GM12874 (cell line): ENCODE measurements around the gene ANHX.

Source experiments
- TF ChIP-seq, protein P1 (sequence below): IDR thresholded peaks from 2 replicates; pipeline ENCODE4 v1.5.1; 2011; ENCODE audit warnings: low read depth, mild to moderate bottlenecking, control low read depth, low read length, moderate library complexity; ENCODE audit not compliant: insufficient read depth

Gene ANHX

DNA sequence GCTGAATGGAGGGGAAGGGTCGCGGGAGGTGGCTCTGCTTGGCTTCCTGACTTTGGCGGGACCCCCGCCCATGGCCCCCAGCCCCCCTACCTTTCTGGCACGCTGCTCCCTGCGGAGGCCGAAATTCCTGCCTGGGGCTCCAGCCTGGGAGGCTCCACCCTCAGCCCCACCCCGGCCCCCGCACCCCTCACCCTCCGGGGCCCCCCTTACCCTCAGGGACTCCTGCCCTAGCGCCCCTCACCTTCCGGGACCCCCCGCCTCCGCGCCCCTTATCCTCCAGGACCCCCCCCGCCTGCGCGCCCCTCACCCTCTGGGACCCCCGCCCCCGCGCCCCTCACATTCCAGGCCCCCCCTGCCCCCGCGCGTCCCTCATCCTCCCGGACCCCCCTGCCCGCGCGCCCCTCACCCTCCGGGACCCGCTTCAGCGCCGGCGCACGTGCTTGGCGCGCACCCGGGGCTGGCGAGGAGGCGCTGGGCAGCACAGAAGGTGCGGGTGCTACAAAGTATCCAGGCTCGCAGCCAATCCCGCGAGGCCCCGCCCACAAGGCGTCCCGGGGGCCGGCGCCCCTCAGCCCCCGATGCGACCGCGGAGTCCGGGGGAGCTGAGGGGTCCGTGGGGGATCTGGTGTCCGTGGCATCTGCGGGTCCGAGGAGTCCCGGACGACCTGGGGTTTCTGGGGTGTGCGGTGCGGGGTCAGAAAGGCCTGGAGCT, at the start of gene ANHX:
Gene ANHX (minus strand): TSS at position 477 of the 712 bp plus-strand sequence. CDS start 1,521 bp downstream, outside the sequence.
- TF ChIP-seq, protein P1, sequence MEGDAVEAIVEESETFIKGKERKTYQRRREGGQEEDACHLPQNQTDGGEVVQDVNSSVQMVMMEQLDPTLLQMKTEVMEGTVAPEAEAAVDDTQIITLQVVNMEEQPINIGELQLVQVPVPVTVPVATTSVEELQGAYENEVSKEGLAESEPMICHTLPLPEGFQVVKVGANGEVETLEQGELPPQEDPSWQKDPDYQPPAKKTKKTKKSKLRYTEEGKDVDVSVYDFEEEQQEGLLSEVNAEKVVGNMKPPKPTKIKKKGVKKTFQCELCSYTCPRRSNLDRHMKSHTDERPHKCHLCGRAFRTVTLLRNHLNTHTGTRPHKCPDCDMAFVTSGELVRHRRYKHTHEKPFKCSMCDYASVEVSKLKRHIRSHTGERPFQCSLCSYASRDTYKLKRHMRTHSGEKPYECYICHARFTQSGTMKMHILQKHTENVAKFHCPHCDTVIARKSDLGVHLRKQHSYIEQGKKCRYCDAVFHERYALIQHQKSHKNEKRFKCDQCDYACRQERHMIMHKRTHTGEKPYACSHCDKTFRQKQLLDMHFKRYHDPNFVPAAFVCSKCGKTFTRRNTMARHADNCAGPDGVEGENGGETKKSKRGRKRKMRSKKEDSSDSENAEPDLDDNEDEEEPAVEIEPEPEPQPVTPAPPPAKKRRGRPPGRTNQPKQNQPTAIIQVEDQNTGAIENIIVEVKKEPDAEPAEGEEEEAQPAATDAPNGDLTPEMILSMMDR: no peak

DNA sequence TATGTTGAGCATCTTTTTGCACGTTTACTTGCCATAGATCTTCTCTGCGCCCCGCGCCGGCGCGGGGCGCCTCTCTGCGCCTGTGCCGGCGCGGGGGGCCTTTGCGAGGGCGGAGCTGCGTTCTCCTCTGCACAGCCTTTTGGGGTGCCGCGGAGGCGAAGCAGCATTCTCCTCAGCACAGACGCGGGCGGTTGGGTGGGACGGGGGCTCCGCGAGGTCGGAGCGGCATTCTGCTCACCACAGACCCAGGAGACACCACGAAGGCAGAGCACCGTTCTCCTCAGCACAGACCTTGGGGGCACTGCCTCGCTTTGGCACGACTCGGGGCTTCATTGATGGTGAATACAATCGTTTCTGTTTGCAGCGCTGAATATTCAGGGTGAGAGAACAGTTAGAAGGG, 28.5 kb upstream of the ANHX start:
- TF ChIP-seq, protein P1: no peak

DNA sequence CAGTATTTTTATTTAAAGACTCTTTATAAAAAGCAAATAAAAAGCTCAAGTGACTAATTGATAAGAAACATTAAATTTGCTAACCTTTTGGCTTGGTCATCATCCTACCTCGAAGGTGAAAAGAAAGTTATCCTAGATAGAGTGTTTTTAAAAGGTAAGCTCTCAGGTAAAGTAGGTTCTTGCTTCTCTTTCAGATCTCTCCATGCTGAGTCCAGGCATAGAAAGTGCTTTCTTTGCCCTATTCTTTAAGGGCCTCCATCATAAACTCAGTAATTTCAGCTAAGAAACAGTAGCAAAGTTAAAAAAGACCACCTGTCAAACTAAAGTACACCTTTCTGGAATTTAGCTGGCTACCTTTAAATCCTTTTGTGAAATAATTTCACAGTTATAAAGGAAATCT, 20.6 kb upstream of the ANHX start:
- TF ChIP-seq, protein P1: no peak

DNA sequence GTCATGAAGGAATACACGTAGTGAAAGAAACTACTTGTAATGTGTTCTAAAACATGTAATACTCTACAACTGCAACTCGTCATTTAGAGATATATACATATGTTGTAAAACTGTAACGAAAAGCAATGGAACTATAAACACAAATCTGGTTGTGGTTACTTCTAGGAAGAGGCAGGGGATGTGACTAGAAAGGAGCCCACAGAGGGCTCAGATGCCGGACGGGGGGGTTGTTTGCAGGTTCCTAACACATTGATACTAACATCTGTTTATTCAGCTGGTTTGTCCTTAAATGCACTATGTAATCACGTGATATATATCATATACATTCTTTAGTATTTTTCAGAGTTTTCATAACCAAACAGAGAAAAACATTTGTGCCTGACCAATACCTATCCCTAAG, 16.1 kb upstream of the ANHX start:
- TF ChIP-seq, protein P1: no peak

DNA sequence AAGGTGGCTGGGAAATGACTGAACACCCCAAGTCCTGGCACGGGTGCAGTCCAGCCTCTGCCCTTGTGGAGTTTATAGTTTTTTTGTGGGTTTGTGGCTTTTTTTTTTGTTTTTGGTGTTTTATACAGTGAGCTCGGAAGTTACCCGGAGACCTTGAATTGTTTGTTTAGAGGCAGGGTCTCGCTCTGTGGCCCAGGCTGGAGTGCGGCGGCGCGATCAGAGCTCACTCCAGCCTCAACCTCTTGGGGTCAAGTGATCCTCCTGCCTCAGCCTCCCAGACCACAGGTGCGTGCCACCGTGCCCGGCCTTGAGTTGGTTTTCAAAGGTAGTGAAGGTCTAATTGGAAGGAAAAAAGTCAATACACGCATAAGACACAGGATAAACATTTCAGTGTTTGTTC, 879 bp upstream of the ANHX start:
- TF ChIP-seq, protein P1: no peak

DNA sequence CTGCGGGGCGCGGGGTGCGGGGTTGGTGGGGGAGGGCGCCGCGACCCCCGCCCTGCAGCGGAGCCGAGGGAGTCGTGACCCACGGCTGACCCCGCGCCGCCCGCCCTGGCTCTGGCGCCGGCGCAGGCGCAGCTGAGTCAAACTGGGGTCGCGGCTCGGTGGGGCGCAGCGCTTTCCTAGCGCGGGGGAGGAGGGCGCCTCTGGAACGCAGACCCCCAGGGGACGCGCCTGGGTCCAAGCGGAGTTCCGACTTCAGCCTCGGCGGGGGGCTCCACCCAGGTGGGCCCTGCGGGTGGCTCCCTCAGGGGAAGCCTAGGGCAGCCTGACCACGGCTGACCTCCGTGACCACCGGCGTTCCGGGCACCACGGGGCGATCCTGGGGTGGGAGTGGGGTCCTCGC, 467 bp upstream of the ANHX start:
- TF ChIP-seq, protein P1: no peak

DNA sequence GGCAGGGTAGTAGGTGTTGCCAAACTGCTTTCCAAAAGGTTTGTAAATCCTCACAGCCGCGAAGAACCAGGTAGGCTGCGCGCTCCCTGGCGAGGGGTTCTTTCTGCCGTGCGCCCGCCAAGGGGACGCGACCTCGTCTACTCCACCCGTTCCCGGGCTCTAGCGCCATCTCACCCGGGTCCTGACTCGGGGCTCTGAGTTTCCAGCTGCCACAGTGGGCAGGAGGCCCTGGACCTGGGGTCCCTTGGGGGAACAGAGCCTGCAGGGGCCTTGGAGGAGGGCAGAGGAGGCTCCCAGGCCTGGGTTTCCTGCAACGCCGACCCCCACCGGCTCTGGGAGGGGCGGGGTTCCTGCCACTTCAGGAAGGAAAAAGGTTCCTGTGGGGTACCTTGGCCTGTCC, 706 bp downstream of the ANHX start:
- TF ChIP-seq, protein P1: no peak
